Pancreas (tissue), 10 donors: ENCODE data around the gene ARHGAP31. TPM values are rescaled to one million over a fixed set of nuclear protein-coding genes. Genes with fewer than 3 reads are reported as not detected.

Source experiments
- ATAC-seq, 4 donors: fragments of 200-7000 bp; cut with Tn5 transposase; one replicate each; pipeline versions ENCODE4 v1.8.0 to v1.9.1; 2020; ENCODE audit warnings: mild to moderate bottlenecking in 4 of 4, moderate library complexity in 4 of 4
- DNase-seq, 6 donors: peaks; one replicate each; pipeline ENCODE4 v3.0.0-alpha.2; 2020
- FAIRE-seq: peaks from 2 replicates; lab custom pipeline; 2012; peaks lifted over from hg19 to GRCh38; lab: Jason Lieb, UNC
- H3K27ac ChIP-seq, 4 donors: fragments of 200-600 bp; sonication (generic); 1 replicate in 3 of 4; 2 replicates in 1 of 4; pipeline versions ENCODE4 v1.5.0 to v1.8.0; 2020
- H3K27me3 ChIP-seq, 4 donors: fragments of 200-600 bp; one replicate each; pipeline ENCODE4 v1.8.0; 2021
- H3K36me3 ChIP-seq, 3 donors: fragments of 200-600 bp; sonication (generic) in 1 of 3; one replicate each; pipeline versions ENCODE4 v1.5.0 to v1.8.0; 2020 to 2021
- H3K4me1 ChIP-seq, 3 donors: fragments of 200-600 bp; one replicate each; pipeline ENCODE4 v1.8.0; 2021
- H3K4me3 ChIP-seq, 4 donors: fragments of 200-600 bp; sonication (generic) in 2 of 4; one replicate each; pipeline versions ENCODE4 v1.5.0 to v1.8.0; 2020 to 2021
- H3K9me3 ChIP-seq, 4 donors: fragments of 200-600 bp; one replicate each; pipeline ENCODE4 v1.8.0; 2021
- CTCF ChIP-seq, 4 donors: fragments of 200-600 bp; sonication (generic) in 3 of 4; IDR thresholded peaks; one replicate each; pipeline versions ENCODE4 v1.5.0 to v1.8.0; 2021; ENCODE audit warnings: antibody characterized with exemption in 4 of 4
- WGBS, 2 donors: extraction: QIAGEN DNeasy Blood & Tissue Kit; methylation state at CpG; one replicate each; pipeline ENCODE4 v1.1.7; 2013; 5-methylcytosine and 5-hydroxymethylcytosine counted together
- intact Hi-C, 3 donors: fragments of 100-400 bp; cut with DNase I; formaldehyde crosslinking; loops; one replicate each; pipeline versions ENCODE4 v1.11.1 to v1.14.2; 2022
- polyA plus RNA-seq, 2 donors: library from polyadenylated mRNA; stranded (reverse); fragments of 200-250 nt; gene quantifications; one replicate each; pipeline ENCODE4 v1.2.3, GENCODE V29; 2013
- total RNA-seq, 6 donors: library from RNA; stranded (reverse); fragmentation: NEBNext Ultra II Directional in 4 of 6; extraction: Animal tissue kit (Norgen Biotek cat#: 25700) in 4 of 6; gene quantifications; one replicate each; pipeline versions ENCODE4 v1.2.1 to v1.2.4, GENCODE V29; 2021 to 2023
- donor health status: healthy with polysubstance abuse.
- donor health status: DM: no; HTN: no; CAD: no; lungs with moderate emphysema.
- donor health status: DM: no; HTN: no; CAD: no.
- donor health status: control.
- donor health status: control.
- donor health status: Bipolar disorder and iron deficiency.
- donor health status: DM: yes; HTN: yes; CAD: no.
- donor health status: DM: no; HTN: no; CAD: no.
- donor health status: DM: no; HTN: no; CAD: no.
- donor health status: DM: yes; HTN: yes; CAD: no.

ARHGAP31 gene
- total and polyA plus RNA-seq, 8 donors, result 1.5 to 8.3 (median 3.1) TPM

GRCh38 chr3:119376758-119377157 lies 82.6 kb downstream of the ARHGAP31 start:
- no peak overlapping the region for H3K27ac ChIP-seq
- no peaks in the 10 kb centered on the region for H3K36me3 ChIP-seq
- ATAC-seq (no peak), FAIRE-seq (no peak), DNase-seq (no peak)
- H3K27me3 ChIP-seq, result no peaks in the 10 kb centered on the region
- 69 to 78% methylated on average over 1 of the region's 1 CpG for WGBS, 2 donors
- H3K4me3 ChIP-seq, result no peak overlapping the region
- no peaks in the 10 kb centered on the region for H3K9me3 ChIP-seq
- intact Hi-C loops, result no loop called here
- H3K4me1 ChIP-seq, result no peaks in the 10 kb centered on the region
- TF ChIP-seq CTCF (IDR thresholded peaks at IDR 0.05), result no peak

GRCh38 chr3:119378259-119378803 lies 84.1 kb downstream of the ARHGAP31 start:
- H3K36me3 ChIP-seq, result no peaks in the 10 kb centered on the region
- DNase-seq, result no peak
- H3K4me3 ChIP-seq, result no peak overlapping the region
- no peak for ATAC-seq
- FAIRE-seq, result no peak
- WGBS, 2 donors, result 77 to 78% methylated on average over 8 of the region's 8 CpGs
- H3K9me3 ChIP-seq, result no peaks in the 10 kb centered on the region
- no peak overlapping the region for H3K27ac ChIP-seq
- H3K4me1 ChIP-seq, result no peaks in the 10 kb centered on the region
- intact Hi-C loops, result no loop called here
- no peaks in the 10 kb centered on the region for H3K27me3 ChIP-seq
- TF ChIP-seq CTCF (IDR thresholded peaks at IDR 0.05), result no peak

GRCh38 chr3:119380697-119381096 lies 86.5 kb downstream of the ARHGAP31 start:
- no peaks in the 10 kb centered on the region for H3K9me3 ChIP-seq
- DNase-seq (peak in 3 of 6 donors; percentile 34 to 49 (median 48)), FAIRE-seq (no peak), ATAC-seq (peak; percentile 57 to 79 (median 64))
- no peak for TF ChIP-seq CTCF (IDR thresholded peaks at IDR 0.05)
- no peak overlapping the region for H3K27ac ChIP-seq
- H3K36me3 ChIP-seq, result no peaks in the 10 kb centered on the region
- WGBS, 2 donors, result 32 to 45% methylated on average over 3 of the region's 3 CpGs
- no peaks in the 10 kb centered on the region for H3K27me3 ChIP-seq
- peaks cover 0 to 2% (median 0%) of the 10 kb centered on the region in 3 donors for H3K4me1 ChIP-seq
- H3K4me3 ChIP-seq, result no peak overlapping the region
- intact Hi-C loops, result no loop called here

- WGBS, 2 donors, result 43 to 49% methylated on average over 7 of the region's 7 CpGs
- H3K4me3 ChIP-seq, result no peak overlapping the region
- H3K4me1 ChIP-seq, result peaks cover 0 to 6% (median 0%) of the 10 kb centered on the region in 3 donors
- H3K36me3 ChIP-seq, result no peaks in the 10 kb centered on the region
- ATAC-seq (peak; percentile 71 to 86 (median 82)), DNase-seq (peak in 3 of 6 donors; percentile 27 to 60 (median 47)), FAIRE-seq (no peak)
- H3K27me3 ChIP-seq, result no peaks in the 10 kb centered on the region
- intact Hi-C loops, result no loop called here
- TF ChIP-seq CTCF (IDR thresholded peaks at IDR 0.05), result no peak
- no peak overlapping the region for H3K27ac ChIP-seq
- no peaks in the 10 kb centered on the region for H3K9me3 ChIP-seq
Observed at GRCh38 chr3:119382134-119382533, 88.0 kb downstream of the ARHGAP31 start.

- intact Hi-C loops, result no loop called here
- 89 to 95% methylated on average over 8 of the region's 8 CpGs for WGBS, 2 donors
- H3K36me3 ChIP-seq, result no peaks in the 10 kb centered on the region
- DNase-seq (no peak), ATAC-seq (no peak), FAIRE-seq (no peak)
- peaks cover 0 to 6% (median 0%) of the 10 kb centered on the region in 3 donors for H3K4me1 ChIP-seq
- TF ChIP-seq CTCF (IDR thresholded peaks at IDR 0.05), result no peak
- no peaks in the 10 kb centered on the region for H3K27me3 ChIP-seq
- H3K9me3 ChIP-seq, result no peaks in the 10 kb centered on the region
- no peak overlapping the region for H3K4me3 ChIP-seq
- H3K27ac ChIP-seq, result no peak overlapping the region
Observed at GRCh38 chr3:119388577-119388976, 94.4 kb downstream of the ARHGAP31 start.
